ENCODE results near the gene TNPO3.

DNA sequence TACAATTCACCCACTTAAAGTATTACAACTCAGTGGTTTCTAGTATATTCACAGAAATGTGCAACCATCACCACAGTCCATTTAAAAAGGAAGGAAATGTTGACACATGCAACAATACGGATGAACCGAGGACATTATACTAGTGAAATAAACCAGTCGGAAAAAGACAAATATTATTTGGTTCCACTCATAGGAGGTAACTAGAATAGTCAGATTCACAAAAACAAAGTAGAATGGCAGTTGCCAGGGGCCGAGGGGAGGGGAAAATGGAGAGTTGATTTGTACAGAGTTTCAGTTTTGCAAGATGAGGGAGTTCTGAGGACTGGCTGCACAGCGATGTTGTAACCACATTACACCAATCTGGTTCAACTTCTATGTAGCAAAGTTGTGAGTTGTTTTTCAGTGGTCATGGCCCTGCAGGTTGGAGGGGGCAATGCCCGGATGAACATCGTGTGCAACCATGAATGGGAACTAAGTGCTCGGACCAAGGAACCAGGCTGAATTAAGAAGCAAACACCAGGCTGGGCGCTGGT, 17.6 kb upstream of the TNPO3 start:
- TF ChIP-seq, protein P1, sequence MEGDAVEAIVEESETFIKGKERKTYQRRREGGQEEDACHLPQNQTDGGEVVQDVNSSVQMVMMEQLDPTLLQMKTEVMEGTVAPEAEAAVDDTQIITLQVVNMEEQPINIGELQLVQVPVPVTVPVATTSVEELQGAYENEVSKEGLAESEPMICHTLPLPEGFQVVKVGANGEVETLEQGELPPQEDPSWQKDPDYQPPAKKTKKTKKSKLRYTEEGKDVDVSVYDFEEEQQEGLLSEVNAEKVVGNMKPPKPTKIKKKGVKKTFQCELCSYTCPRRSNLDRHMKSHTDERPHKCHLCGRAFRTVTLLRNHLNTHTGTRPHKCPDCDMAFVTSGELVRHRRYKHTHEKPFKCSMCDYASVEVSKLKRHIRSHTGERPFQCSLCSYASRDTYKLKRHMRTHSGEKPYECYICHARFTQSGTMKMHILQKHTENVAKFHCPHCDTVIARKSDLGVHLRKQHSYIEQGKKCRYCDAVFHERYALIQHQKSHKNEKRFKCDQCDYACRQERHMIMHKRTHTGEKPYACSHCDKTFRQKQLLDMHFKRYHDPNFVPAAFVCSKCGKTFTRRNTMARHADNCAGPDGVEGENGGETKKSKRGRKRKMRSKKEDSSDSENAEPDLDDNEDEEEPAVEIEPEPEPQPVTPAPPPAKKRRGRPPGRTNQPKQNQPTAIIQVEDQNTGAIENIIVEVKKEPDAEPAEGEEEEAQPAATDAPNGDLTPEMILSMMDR (IDR thresholded peaks at IDR 0.05) = no peak
- no peak for TF ChIP-seq EZH2 (IDR thresholded peaks at IDR 0.05)

Measured in neural progenitor cell (in vitro differentiated cells).